Mesendoderm (in vitro differentiated cells): ENCODE data around the gene DGCR6L.
"Not testable (repeated sequence)": the region's sequence is repeated elsewhere in the genome, so short reads cannot be mapped to it uniquely, and the experiment has no call there.

Experiments
- DNase-seq: peaks from one replicate; pipeline ENCODE4 v3.0.0; 2013
- H2AK5ac ChIP-seq: 2 replicates; pipeline ENCODE4 v1.6.1; 2013; ENCODE audit warnings: low read length, inconsistent platforms
- H2BK120ac ChIP-seq: 2 replicates; pipeline ENCODE4 v1.6.1; 2013; ENCODE audit warnings: low read depth, mild to moderate bottlenecking, low read length, moderate library complexity, mixed read lengths
- H2BK15ac ChIP-seq: replicated peaks from 2 replicates; pipeline ENCODE4 v1.6.1; 2013; ENCODE audit warnings: low read depth, mild to moderate bottlenecking, moderate library complexity
- H2BK5ac ChIP-seq: 2 replicates; pipeline ENCODE4 v1.6.1; 2013; ENCODE audit warnings: low read length, inconsistent platforms
- H3K18ac ChIP-seq: 2 replicates; pipeline ENCODE4 v1.6.1; 2013; ENCODE audit warnings: mild to moderate bottlenecking, low read length, mixed read lengths
- H3K23ac ChIP-seq: one replicate; pipeline ENCODE4 v1.6.1; 2013; ENCODE audit warnings: low read length
- H3K27ac ChIP-seq: 2 replicates; pipeline ENCODE4 v1.5.1; 2013; ENCODE audit warnings: low read depth, mild to moderate bottlenecking, inconsistent platforms, low read length, moderate library complexity
- H3K27me3 ChIP-seq: 2 replicates; pipeline ENCODE4 v1.6.1; 2013; ENCODE audit warnings: low read length, control low read depth, mild to moderate bottlenecking, inconsistent platforms; ENCODE audit not compliant: insufficient read depth, poor library complexity
- H3K36me3 ChIP-seq: 2 replicates; pipeline ENCODE4 v1.6.1; 2013; ENCODE audit warnings: low read length, inconsistent platforms; ENCODE audit not compliant: control insufficient read depth, insufficient read depth
- H3K4ac ChIP-seq: one replicate; pipeline ENCODE4 v1.6.1; 2013; ENCODE audit warnings: low read depth, mild to moderate bottlenecking, low read length, moderate library complexity
- H3K4me1 ChIP-seq: 2 replicates; pipeline ENCODE4 v1.6.1; 2013; ENCODE audit warnings: low read depth, low read length, inconsistent platforms; ENCODE audit not compliant: control insufficient read depth
- H3K4me2 ChIP-seq: 2 replicates; pipeline ENCODE4 v1.6.1; 2013; ENCODE audit warnings: low read length
- H3K4me3 ChIP-seq: 2 replicates; pipeline ENCODE4 v1.5.1; 2013; ENCODE audit warnings: mild to moderate bottlenecking, low read length
- H3K56ac ChIP-seq: one replicate; pipeline ENCODE4 v1.6.1; 2013; ENCODE audit warnings: low read length
- H3K79me1 ChIP-seq: 2 replicates; pipeline ENCODE4 v1.6.1; 2013; ENCODE audit warnings: low read length, inconsistent platforms
- H3K79me2 ChIP-seq: 2 replicates; pipeline ENCODE4 v1.6.1; 2013; ENCODE audit warnings: mild to moderate bottlenecking, low read length; ENCODE audit not compliant: control insufficient read depth, insufficient read depth
- H3K9ac ChIP-seq: 2 replicates; pipeline ENCODE4 v1.6.1; 2013; ENCODE audit warnings: low read length, inconsistent platforms
- H4K5ac ChIP-seq: one replicate; pipeline ENCODE4 v1.6.1; 2013; ENCODE audit warnings: low read length
- H4K8ac ChIP-seq: one replicate; pipeline ENCODE4 v1.6.1; 2013; ENCODE audit warnings: low read depth, mild to moderate bottlenecking, control low read depth, low read length, moderate library complexity
- WGBS: extraction: QIAGEN DNeasy Blood & Tissue Kit; methylation state at CpG from one replicate; pipeline ENCODE4 v1.1.7; 2013; ENCODE audit warnings: low lambda C conversion rate, missing lambda C conversion rate; ENCODE audit not compliant: insufficient coverage; ENCODE audit errors: extremely low coverage; 5-methylcytosine and 5-hydroxymethylcytosine counted together

Gene DGCR6L

GRCh38 chr22:20279662-20280134 is 40.2 kb downstream of the DGCR6L start:
- no peak overlapping the region for H3K4me2 ChIP-seq
- H3K36me3 ChIP-seq = no peaks in the 10 kb centered on the region
- H3K4ac ChIP-seq = no peak overlapping the region
- H4K8ac ChIP-seq = no peak overlapping the region
- H2BK120ac ChIP-seq = no peak overlapping the region
- no peak overlapping the region for H3K9ac ChIP-seq
- H3K4me3 ChIP-seq = no peak overlapping the region
- WGBS = no CpG with 5 or more reads among the region's 15 CpGs
- H4K5ac ChIP-seq = no peak overlapping the region
- no peak overlapping the region for H3K18ac ChIP-seq
- H2BK5ac ChIP-seq = no peak overlapping the region
- H3K4me1 ChIP-seq = no peaks in the 10 kb centered on the region
- no peak overlapping the region for H2BK15ac ChIP-seq
- H3K56ac ChIP-seq = no peak overlapping the region
- H3K79me1 ChIP-seq = no peaks in the 10 kb centered on the region
- no peaks in the 10 kb centered on the region for H3K79me2 ChIP-seq
- no peak overlapping the region for H2AK5ac ChIP-seq
- H3K23ac ChIP-seq = no peak overlapping the region
- DNase-seq = no peak
- H3K27me3 ChIP-seq = no peaks in the 10 kb centered on the region
- no peak overlapping the region for H3K27ac ChIP-seq

- no CpG with 5 or more reads among the region's 22 CpGs for WGBS
- H2AK5ac ChIP-seq, H3K4me1 ChIP-seq, H3K27ac ChIP-seq, H4K8ac ChIP-seq, H3K27me3 ChIP-seq, H3K9ac ChIP-seq, H3K4ac ChIP-seq, H3K18ac ChIP-seq, H2BK15ac ChIP-seq, H3K36me3 ChIP-seq, H3K79me2 ChIP-seq, H3K4me3 ChIP-seq, H3K79me1 ChIP-seq, H3K56ac ChIP-seq, H3K4me2 ChIP-seq, H4K5ac ChIP-seq, DNase-seq, H2BK5ac ChIP-seq, H3K23ac ChIP-seq, H2BK120ac ChIP-seq: not testable (repeated sequence)
Measured at GRCh38 chr22:20278726-20279490, 41.0 kb downstream of the DGCR6L start.

DNA sequence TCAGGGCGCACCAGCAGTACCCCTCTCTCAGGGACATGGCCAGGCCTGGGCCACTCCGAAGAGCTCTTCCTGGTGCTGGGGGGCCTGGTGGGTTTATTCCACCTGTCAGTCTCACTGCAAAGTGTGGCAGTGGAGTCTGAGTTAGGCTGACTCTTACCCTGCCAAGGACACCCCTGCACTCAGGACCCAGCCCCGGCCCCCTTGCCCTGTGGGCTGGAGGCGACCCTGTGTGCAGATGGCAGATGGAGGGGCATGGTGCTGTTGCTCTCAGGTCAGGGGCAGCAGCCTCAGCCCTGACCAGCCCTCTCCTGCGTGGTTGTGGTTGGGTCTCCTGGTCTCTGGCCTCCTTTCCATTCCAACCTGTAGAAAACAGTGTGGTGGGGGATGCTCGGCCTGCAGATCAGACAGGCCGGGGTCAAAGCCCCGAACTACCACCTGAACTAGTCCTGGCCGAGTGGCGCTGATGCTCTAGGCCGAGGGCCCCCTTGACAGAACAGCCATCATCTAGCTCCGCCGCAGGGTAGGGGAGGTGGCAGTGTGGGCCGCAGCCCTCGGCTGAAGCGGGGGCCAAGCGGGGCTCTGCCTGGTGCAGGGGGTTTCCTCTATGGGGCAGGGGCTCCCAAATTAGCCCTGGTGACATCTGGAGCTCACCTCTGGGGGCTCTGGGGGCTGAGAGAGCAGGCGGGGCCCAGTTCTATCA is 41.8 kb downstream of the DGCR6L start:
- H2BK120ac ChIP-seq, H3K4me2 ChIP-seq, H3K4ac ChIP-seq, H2AK5ac ChIP-seq, H3K27ac ChIP-seq, H3K56ac ChIP-seq, H3K23ac ChIP-seq, H3K18ac ChIP-seq, H4K8ac ChIP-seq, H3K9ac ChIP-seq, H3K79me1 ChIP-seq, H2BK5ac ChIP-seq, H2BK15ac ChIP-seq, DNase-seq, H4K5ac ChIP-seq, H3K79me2 ChIP-seq, H3K4me1 ChIP-seq, H3K36me3 ChIP-seq, H3K27me3 ChIP-seq, H3K4me3 ChIP-seq: not testable (repeated sequence)
- WGBS = no CpG with 5 or more reads among the region's 18 CpGs

GRCh38 chr22:20276468-20276867 is 43.4 kb downstream of the DGCR6L start:
- no peak overlapping the region for H3K23ac ChIP-seq
- H3K36me3 ChIP-seq = no peaks in the 10 kb centered on the region
- no peaks in the 10 kb centered on the region for H3K4me1 ChIP-seq
- H2BK5ac ChIP-seq = no peak overlapping the region
- H3K18ac ChIP-seq = no peak overlapping the region
- no peak overlapping the region for H3K9ac ChIP-seq
- H4K8ac ChIP-seq = no peak overlapping the region
- H3K4me3 ChIP-seq = no peak overlapping the region
- H3K79me1 ChIP-seq = no peaks in the 10 kb centered on the region
- H3K4ac ChIP-seq = no peak overlapping the region
- H2BK120ac ChIP-seq = no peak overlapping the region
- no peak overlapping the region for H3K4me2 ChIP-seq
- WGBS = no CpG with 5 or more reads among the region's 7 CpGs
- no peak overlapping the region for H2BK15ac ChIP-seq
- H3K79me2 ChIP-seq = no peaks in the 10 kb centered on the region
- H2AK5ac ChIP-seq = no peak overlapping the region
- no peaks in the 10 kb centered on the region for H3K27me3 ChIP-seq
- H3K27ac ChIP-seq = no peak overlapping the region
- H4K5ac ChIP-seq = no peak overlapping the region
- DNase-seq = no peak
- no peak overlapping the region for H3K56ac ChIP-seq

DNA sequence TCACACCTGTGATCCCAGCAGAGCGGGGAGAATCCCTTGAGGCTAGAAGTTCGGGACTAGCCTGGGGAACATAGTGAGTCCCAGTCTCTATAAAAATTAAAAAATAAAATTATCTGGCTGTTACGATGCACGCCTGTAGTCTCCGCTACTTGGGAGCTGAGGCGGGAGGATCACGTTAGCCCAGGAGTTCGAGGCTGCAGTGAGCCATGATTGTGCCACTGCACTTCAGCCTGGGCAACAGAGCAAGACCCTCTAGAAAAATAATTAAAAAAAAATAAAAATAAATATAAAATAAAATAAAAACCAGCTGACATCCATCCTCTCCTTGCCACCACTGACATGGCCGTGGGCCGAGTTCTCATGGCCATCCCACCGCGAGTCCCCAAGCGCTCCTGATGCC is 44.0 kb downstream of the DGCR6L start:
- Histone ChIP-seq H3K27me3 (no peaks in the 10 kb centered on the region), H3K4me1 (no peaks in the 10 kb centered on the region), H3K4ac (no peak overlapping the region), H4K8ac (no peak overlapping the region), H3K18ac (no peak overlapping the region), H3K36me3 (no peaks in the 10 kb centered on the region), H3K27ac (no peak overlapping the region), H3K4me3 (no peak overlapping the region), H4K5ac (no peak overlapping the region), H3K79me1 (no peaks in the 10 kb centered on the region), H3K79me2 (no peaks in the 10 kb centered on the region), H3K23ac (no peak overlapping the region), H2BK120ac (no peak overlapping the region), H3K9ac (no peak overlapping the region), H2BK15ac (no peak overlapping the region), H3K4me2 (no peak overlapping the region), H2AK5ac (no peak overlapping the region), H2BK5ac (no peak overlapping the region), H3K56ac (no peak overlapping the region)
- WGBS = no CpG with 5 or more reads among the region's 13 CpGs
- no peak for DNase-seq
